Stimulated activated naive CD8-positive, alpha-beta T cell treated with anti-CD3 and anti-CD28 coated beads, Interleukin-15, amount 100 ng/mL, for 72 hours (primary cell): ENCODE results near the gene GCLM.
"Not testable (repeated sequence)": the region's sequence is repeated elsewhere in the genome, so short reads cannot be mapped to it uniquely, and the experiment has no call there.

Experiments used
- ATAC-seq: fragments of 150-1000 bp; cut with Tn5 transposase; 2 replicates; pipeline ENCODE4 v1.10.0; 2021; ENCODE audit warnings: mild to moderate bottlenecking, moderate library complexity
- DNase-seq, 2 donors: peaks; one replicate each; pipeline ENCODE4 v3.0.0; 2021 to 2022
- H3K27ac Mint-ChIP-seq, 2 donors: one replicate each; pipeline ENCODE4 v1.8.0; 2022; ENCODE audit warnings: mild to moderate bottlenecking in 2 of 2, mixed read lengths in 2 of 2, moderate library complexity in 2 of 2
- H3K27me3 Mint-ChIP-seq: one replicate; pipeline ENCODE4 v1.8.0; 2022; ENCODE audit warnings: mixed read lengths
- H3K4me1 Mint-ChIP-seq: one replicate; pipeline ENCODE4 v1.8.0; 2022; ENCODE audit warnings: mild to moderate bottlenecking, mixed read lengths
- H3K4me3 Mint-ChIP-seq, 2 donors: one replicate each; pipeline ENCODE4 v1.8.0; 2022; ENCODE audit warnings: mild to moderate bottlenecking in 2 of 2, mixed read lengths in 2 of 2, moderate library complexity in 1 of 2
- H3K9me3 Mint-ChIP-seq, 2 donors: one replicate each; pipeline ENCODE4 v1.8.0; 2022; ENCODE audit warnings: mixed read lengths in 2 of 2

Gene GCLM, protein sequence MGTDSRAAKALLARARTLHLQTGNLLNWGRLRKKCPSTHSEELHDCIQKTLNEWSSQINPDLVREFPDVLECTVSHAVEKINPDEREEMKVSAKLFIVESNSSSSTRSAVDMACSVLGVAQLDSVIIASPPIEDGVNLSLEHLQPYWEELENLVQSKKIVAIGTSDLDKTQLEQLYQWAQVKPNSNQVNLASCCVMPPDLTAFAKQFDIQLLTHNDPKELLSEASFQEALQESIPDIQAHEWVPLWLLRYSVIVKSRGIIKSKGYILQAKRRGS

GRCh38 chr1:93909146-93910050, at the start of gene GCLM:
Gene GCLM (minus strand): TSS chr1:93909430. CDS start chr1:93909163, 267 bp downstream.
- DNase-seq = peak; percentile 91 to 92
- H3K27ac Mint-ChIP-seq = peak within 1 kb of the TSS; percentile 91 to 96

DNA sequence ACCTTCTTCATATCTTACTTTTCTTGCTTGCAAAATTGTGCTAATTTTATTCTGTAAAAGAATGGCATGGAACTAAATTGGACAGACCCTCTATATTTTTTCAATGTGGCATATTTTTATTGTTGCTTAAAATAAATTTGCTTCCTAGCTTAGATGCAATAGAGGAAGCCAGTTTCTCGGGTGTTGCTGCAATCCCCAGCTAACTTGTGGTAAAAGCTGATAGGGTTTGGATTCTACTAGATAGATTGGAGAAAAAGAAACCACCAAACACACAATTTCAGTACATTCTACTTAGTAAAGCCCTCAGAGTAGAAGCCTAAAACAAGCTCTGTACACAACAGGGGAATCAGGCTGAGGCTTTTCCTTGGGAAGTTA, 49.5 kb upstream of the GCLM start:
- Mint-ChIP-seq H3K4me1 (no peaks in the 10 kb centered on the region), H3K27ac (no peak overlapping the region), H3K9me3 (peaks cover 32 to 39% of the 10 kb centered on the region in 2 donors), H3K4me3 (no peak overlapping the region), H3K27me3 (peaks cover 7% of the 10 kb centered on the region)
- no peak for ATAC-seq
- DNase-seq = no peak

More at GRCh38 chr1:93909146-93910050, at the start of gene GCLM:
- Mint-ChIP-seq H3K9me3 (peaks cover 5 to 7% of the 10 kb centered on the region in 2 donors), H3K27me3 (no peaks in the 10 kb centered on the region), H3K4me3 (peak within 1 kb of the TSS; percentile 77 to 89), H3K4me1 (peaks cover 33% of the 10 kb centered on the region)
- ATAC-seq = peak; percentile 95

DNA sequence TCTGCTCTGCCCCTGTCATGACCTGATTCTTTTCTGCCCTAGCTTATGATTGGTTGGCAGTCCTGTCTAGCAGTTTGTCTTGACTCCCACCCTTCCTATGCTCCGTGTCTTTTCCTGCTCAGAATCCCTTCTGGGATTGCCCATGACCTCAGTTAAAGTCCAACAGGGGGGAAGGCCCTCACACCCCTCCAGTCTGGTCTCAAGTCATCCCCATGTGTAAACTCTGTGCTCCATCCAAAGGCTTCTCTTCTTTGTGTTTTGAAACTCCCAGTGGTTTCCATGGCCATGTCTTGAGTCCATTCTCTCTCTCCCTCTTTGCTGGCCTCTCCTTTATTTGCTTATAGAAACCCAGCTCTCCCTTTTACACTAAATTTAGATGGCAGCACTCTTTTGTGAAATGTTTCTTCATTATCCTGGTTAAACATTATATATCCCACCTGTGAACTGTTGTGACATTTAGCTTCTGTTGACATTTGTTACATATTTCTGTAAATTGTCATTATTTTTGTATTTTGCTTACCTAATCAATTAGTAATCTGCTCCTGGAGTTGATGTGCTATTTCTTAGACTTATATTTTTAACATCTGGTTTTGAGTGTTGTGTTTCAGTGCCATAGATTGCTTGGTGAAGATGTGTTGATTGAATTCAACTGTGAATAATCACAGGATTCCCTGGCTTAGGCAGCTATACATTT, 48.9 kb upstream of the GCLM start:
- DNase-seq (no peak), ATAC-seq (no peak)
- Mint-ChIP-seq H3K27ac (no peak overlapping the region), H3K4me1 (no peaks in the 10 kb centered on the region), H3K27me3 (peaks cover 7% of the 10 kb centered on the region), H3K9me3 (peaks cover 33 to 41% of the 10 kb centered on the region in 2 donors), H3K4me3 (no peak overlapping the region)

GRCh38 chr1:93955765-93956164, 46.5 kb upstream of the GCLM start:
- ATAC-seq (no peak), DNase-seq (no peak)
- Mint-ChIP-seq H3K9me3 (peaks cover 54 to 65% of the 10 kb centered on the region in 2 donors), H3K4me3 (no peak overlapping the region), H3K27ac (no peak overlapping the region), H3K4me1 (no peaks in the 10 kb centered on the region), H3K27me3 (peaks cover 7% of the 10 kb centered on the region)

DNA sequence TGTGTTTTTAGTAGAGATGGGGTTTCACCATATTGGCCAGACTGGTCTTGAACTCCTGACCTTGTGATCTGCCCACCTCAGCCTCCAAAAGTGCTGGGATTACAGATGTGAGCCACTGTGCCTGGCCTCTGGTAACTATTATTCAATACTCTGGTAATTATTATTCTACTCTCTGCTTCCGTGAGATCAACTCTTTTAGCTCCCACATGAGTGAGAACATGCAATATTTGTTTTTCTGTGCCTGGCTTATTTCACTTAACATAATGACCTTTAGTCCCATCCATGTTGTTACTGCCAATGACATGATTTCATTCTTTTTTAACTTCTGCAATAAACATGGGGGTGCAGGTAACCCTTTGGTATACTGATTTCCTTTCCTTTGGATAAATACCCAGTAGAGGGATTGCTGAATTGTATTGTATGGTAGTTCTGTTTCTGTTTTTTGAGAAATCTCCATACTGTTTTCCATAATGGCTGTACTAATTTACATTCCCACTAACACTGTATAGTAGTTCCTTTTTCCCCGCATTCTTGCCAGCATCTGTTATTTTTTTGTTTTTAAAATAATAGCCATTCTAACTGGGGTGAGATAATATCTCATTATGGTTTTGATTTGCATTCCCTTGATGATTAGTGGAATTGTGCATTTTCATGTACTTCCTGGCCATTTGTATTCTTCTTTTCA, 37.9 kb upstream of the GCLM start:
- H3K27ac Mint-ChIP-seq, H3K27me3 Mint-ChIP-seq, ATAC-seq, H3K4me1 Mint-ChIP-seq, H3K4me3 Mint-ChIP-seq, DNase-seq: not testable (repeated sequence)
- peaks cover 18 to 31% of the 10 kb centered on the region in 2 donors for H3K9me3 Mint-ChIP-seq

DNA sequence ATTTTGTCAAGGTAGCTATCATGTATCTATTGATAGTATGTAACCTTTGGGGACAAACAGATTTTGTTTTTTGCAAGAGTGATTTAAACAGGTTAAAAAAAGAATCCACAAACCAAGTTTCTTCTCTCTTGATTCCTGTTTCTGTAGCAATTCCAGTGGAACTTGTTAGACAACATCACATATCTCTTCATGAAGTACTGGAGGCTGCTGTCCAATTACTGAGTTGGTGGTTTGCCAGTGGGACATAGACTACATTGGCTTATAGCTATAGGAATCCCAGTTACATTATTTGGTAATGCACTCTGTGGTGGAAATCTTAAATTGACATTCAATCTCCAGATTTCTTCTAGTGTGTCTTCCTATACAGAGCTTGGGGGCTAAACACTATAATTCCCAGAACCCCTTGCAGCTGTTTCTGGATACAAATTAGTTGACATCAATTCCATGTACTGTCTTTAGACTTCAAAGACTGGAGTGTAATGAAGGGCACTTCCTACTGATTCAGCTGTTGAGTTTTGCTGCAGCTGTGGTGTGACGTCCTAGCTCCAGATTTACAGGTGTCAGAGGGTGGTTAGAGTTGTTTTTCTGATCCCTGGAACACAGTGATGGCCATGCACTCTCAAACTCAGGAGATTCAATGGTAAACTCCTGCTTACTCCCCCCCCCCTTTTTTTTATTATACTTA, 29.4 kb upstream of the GCLM start:
- H3K27me3 Mint-ChIP-seq = no peaks in the 10 kb centered on the region
- no peaks in the 10 kb centered on the region for H3K4me1 Mint-ChIP-seq
- ATAC-seq (no peak), DNase-seq (no peak)
- no peak overlapping the region for H3K27ac Mint-ChIP-seq
- peaks cover 11 to 22% of the 10 kb centered on the region in 2 donors for H3K9me3 Mint-ChIP-seq
- H3K4me3 Mint-ChIP-seq = no peak overlapping the region

DNA sequence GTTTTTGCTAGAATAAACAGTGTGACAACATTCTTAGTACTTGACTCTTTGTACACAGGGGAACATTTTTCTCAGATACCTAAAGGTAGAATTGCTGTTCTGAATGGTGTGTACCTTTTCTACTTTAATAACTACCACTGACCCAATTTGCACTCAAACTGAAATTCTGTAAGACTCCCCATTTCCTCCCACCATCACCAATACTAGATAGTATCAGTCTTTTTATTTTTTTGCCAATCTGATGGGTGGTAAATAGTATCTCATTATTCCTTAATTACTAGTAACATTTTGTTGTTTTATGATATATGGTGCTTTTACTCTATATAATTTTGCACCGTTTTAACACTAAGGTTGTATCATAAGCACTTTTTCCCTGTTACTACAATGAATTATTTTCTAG, 28.8 kb upstream of the GCLM start:
- no peak overlapping the region for H3K27ac Mint-ChIP-seq
- no peak overlapping the region for H3K4me3 Mint-ChIP-seq
- no peaks in the 10 kb centered on the region for H3K27me3 Mint-ChIP-seq
- DNase-seq (no peak), ATAC-seq (no peak)
- peaks cover 11 to 24% of the 10 kb centered on the region in 2 donors for H3K9me3 Mint-ChIP-seq
- no peaks in the 10 kb centered on the region for H3K4me1 Mint-ChIP-seq

DNA sequence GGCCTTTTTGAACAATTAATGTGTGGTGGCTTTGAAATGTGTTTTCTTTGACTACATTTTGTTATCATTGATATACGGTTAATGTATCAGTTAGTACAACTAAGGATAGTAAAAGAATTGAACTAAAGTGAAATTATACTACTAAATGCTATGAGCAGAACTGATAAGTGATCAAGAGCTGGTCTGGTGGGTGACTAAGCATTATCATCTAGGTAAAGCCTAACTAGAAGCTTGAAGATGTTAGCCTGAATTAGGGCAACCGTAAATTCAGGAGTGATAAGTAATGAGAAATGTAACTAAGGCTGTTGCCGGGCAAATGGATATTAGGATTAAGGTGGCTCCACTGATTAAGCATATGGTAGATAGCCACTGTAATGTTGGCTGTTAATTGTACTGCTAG, 16.0 kb upstream of the GCLM start:
- Mint-ChIP-seq H3K9me3 (peaks cover 20 to 23% of the 10 kb centered on the region in 2 donors), H3K4me1 (no peaks in the 10 kb centered on the region), H3K27ac (no peak overlapping the region), H3K4me3 (no peak overlapping the region), H3K27me3 (no peaks in the 10 kb centered on the region)
- no peak for ATAC-seq
- no peak for DNase-seq

- no peak for DNase-seq
- Mint-ChIP-seq H3K27ac (no peak overlapping the region), H3K4me3 (no peak overlapping the region), H3K27me3 (no peaks in the 10 kb centered on the region), H3K4me1 (no peaks in the 10 kb centered on the region), H3K9me3 (no peaks in the 10 kb centered on the region)
- ATAC-seq = no peak
These were observed 10.6 kb upstream of the GCLM start for GRCh38 chr1:93919780-93920179.

DNA sequence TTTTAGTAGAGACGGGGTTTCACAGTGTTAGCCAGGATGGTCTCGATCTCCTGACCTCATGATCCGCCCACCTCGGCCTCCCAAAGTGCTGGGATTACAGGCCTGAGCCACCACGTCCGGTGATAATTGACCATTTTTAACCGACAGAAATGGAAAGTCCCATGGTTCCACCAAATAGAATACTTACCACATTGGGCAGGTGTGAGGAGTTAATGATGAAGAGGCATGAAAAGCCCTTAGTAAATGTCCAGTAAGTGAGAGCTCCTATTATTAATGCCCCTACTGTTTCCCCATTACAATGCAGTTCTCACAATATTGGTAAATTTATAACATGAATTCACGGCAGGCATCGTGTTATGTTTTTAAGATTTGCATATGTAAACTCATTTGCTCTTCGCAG, 8.1 kb upstream of the GCLM start:
- H3K27me3 Mint-ChIP-seq = no peaks in the 10 kb centered on the region

GRCh38 chr1:93910880-93911279, 1.6 kb upstream of the GCLM start:
- ATAC-seq, H3K27me3 Mint-ChIP-seq, H3K27ac Mint-ChIP-seq, H3K4me3 Mint-ChIP-seq, DNase-seq, H3K9me3 Mint-ChIP-seq: not testable (repeated sequence)
- peaks cover 25% of the 10 kb centered on the region for H3K4me1 Mint-ChIP-seq

More for the DNA sequence above, 8.1 kb upstream of the GCLM start:
- Mint-ChIP-seq H3K4me3 (no peak overlapping the region), H3K27ac (no peak overlapping the region), H3K4me1 (no peaks in the 10 kb centered on the region), H3K9me3 (no peaks in the 10 kb centered on the region)
- no peak for ATAC-seq
- no peak for DNase-seq

GRCh38 chr1:93910305-93910704, 1.1 kb upstream of the GCLM start:
- Mint-ChIP-seq H3K27ac (no peak overlapping the region), H3K9me3 (peaks cover 5 to 7% of the 10 kb centered on the region in 2 donors), H3K27me3 (no peaks in the 10 kb centered on the region), H3K4me1 (peaks cover 27% of the 10 kb centered on the region), H3K4me3 (peak overlapping the region; percentile 77 to 89)
- DNase-seq = no peak
- ATAC-seq = no peak

- peaks cover 38% of the 10 kb centered on the region for H3K4me1 Mint-ChIP-seq
- peak; percentile 59 for ATAC-seq
- H3K27me3 Mint-ChIP-seq = no peaks in the 10 kb centered on the region
- DNase-seq = peak; percentile 55 to 63
- H3K27ac Mint-ChIP-seq = peak overlapping the region; percentile 3 to 96
- peak overlapping the region; percentile 77 to 89 for H3K4me3 Mint-ChIP-seq
- peaks cover 5 to 7% of the 10 kb centered on the region in 2 donors for H3K9me3 Mint-ChIP-seq
These were observed 660 bp downstream of the GCLM start for GRCh38 chr1:93908394-93909145.

DNA sequence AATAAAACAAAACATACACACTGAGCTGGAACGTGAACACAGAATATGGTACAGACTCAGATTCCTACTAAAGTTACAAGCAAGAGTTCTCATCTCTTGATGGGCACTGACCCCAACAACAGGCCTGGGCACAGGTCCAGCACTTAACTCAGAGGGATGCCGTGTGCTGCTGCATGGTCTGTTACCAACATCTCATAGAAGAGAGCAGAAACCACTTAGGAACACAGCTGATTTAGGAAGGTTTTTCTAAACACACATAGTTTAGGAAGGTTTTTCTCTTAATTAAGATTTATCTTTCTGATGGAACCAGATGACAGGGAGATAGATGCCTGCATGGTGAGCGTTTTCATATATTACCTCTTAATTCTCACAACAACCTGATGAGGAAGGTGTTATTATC, 1.5 kb downstream of the GCLM start:
- H3K9me3 Mint-ChIP-seq = peaks cover 5 to 7% of the 10 kb centered on the region in 2 donors
- H3K27ac Mint-ChIP-seq = no peak overlapping the region
- no peak for DNase-seq
- peaks cover 38% of the 10 kb centered on the region for H3K4me1 Mint-ChIP-seq
- no peak for ATAC-seq
- H3K4me3 Mint-ChIP-seq = peak overlapping the region; percentile 48 to 89
- no peaks in the 10 kb centered on the region for H3K27me3 Mint-ChIP-seq
